ENCODE measurements around the gene SPIN3.
"Not testable (repeated sequence)": the region's sequence is repeated elsewhere in the genome, so short reads cannot be mapped to it uniquely, and the experiment has no call there.

Gene SPIN3

DNA sequence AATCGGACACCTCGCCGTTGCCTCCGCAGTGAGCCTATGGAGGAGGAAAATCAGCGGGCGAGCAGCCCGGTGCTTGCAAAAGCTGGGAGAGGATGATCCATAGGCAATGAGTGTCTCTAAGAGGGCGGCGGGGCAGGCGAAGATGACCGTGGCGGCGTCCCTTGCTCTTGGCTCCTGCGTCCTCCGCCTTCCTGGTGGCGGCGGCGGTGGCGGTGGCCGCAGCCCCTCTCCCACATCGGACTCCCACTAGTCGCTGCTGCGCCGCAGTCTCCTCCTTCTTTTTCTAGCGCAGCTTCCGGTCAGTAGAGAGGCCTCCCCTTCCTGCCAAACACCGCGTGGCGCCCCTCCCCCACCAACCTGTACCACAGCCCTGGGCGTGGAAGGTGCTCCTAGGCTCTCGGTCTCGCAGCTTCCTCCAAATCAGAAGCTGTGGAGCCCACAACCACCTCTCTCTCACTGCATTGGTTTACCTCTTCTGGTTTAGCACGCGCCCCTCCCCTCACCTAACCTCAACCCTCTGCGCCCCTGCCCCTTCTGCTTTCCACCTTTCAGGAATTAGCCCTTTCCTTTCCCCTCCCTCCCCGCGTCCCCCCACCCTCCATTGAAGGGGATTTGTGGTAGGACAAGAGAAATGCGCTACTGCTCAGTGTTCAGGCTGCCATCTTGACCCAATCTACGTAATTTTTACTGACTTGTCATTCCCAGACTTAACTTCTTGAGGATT is at the start of gene SPIN3:
Gene SPIN3, minus strand, starts transcription at position 271 of the 724 bp plus-strand sequence. CDS start 594 bp downstream, outside the sequence.
- peak; percentile 67 for DNase-seq (ENCODE audit: low spot score)

DNA sequence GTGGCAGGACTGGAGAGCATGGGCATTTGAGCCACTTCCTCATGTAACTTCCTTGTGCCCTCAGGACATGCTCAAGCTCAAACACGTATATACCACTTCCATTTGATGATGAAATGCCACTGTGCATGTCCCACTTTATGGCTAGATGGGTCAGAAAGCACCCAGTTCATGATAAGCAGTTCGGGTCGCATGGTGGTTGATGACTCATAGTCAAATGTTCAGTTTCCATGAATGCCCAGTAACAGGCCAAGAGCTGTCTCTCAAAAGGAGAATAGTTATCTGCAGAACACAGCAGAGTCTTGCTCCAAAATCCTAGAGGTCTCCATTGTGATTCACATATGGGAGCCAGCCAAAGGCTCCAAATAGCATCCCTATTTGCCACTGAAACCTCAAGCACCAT is 48.9 kb upstream of the SPIN3 start:
- DNase-seq (ENCODE audit: low spot score) = no peak

DNA sequence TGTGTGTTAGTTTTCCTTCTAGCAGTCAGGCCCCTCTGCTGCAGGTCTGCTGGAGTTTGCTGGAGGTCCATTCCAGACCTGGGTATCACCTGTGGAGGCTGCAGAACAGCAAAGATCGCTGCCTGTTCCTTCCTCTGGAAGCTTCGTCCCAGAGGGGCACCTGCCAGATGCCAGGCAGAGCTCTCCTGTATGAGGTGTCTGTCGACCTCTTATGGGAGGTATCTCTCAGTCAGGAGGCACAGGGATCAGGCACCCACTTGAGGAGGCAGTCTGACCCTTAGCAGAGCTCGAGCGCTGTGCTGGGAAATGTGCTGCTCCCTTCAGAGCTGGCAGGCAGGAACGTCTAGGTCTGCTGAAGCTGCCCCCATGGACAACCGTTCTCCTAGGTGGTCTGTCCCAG is 41.9 kb upstream of the SPIN3 start:
- DNase-seq (ENCODE audit: low spot score) = not testable (repeated sequence)

DNA sequence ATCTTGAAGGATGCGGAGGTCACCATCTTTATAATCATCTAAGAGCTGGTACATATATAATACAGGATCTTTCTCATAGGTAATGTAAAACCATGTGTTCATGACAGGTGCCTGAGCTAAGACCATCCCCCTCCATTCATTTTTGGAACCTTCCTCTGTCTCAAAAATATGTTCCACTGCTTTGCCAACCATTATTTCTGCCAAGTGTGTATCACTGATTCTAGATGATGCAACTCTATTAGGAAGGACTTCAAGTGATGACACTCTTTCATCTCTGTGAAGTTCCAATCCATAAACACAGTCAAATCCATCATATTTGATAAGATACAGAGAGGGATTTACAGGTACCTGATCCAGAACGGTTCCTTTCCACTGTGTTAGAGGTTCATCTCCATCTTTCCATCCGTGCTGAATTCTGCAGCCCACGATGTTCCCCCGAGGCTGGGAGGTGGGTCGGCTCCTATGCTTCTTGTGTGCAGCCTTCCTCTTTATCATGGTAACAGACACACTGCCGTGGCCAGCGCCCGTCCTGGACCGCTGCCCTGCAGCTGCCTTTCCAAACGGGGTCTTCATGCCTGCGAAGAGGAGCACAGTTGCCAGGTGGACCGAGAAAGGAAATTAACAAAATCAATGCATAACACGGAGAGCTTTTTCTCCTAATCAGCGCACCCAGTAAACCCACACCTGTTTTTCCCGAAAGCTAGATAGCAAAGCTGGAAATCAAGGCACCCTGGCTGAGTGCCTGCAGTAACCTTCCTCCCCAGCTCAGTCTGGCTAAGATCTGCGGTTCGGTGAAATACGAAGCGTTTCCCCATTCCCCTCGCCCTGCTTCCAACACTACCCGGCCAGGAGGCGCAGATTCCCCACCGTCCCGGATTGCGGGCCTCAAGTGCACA is 718 bp downstream of the SPIN3 start:
- DNase-seq (ENCODE audit: low spot score) = no peak

DNA sequence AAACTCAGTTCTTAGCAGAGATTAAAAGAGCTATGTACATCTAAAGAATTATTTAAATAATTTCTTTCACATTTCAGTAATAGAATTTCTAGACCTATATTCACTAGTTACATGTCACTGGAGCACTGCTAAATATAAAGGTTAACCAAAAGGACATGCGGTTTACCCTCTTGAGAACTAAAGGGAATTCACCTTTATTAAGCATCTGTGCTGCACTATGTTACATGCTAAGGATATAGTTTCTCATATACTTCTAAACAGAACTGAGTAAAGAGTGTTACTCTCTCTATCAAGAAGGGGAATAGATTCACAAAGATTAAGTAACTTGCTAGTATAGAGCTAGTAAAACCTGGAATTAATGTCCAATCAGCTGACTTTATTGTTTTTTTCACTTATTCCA is 7.6 kb downstream of the SPIN3 start:
- no peak for DNase-seq (ENCODE audit: low spot score)

DNA sequence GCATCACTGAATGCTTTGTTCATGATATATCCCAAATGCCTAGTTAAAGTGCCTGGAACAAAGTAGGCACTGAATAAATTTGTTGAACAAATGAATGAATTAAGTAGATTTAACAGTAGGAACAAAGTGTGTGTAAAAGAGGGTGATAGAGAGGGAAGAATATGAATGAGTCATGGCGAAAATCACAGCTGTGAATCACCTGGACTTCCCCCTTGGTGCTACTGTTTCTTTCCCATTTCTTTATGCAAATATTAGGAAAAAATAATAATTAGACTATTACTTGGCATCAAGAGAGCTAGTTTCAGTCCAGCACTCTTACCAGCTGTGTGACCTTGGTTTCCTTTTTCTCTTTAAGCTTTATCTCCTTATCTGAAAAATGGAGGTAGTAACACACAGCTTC is 9.2 kb downstream of the SPIN3 start:
- DNase-seq (ENCODE audit: low spot score) = no peak

DNA sequence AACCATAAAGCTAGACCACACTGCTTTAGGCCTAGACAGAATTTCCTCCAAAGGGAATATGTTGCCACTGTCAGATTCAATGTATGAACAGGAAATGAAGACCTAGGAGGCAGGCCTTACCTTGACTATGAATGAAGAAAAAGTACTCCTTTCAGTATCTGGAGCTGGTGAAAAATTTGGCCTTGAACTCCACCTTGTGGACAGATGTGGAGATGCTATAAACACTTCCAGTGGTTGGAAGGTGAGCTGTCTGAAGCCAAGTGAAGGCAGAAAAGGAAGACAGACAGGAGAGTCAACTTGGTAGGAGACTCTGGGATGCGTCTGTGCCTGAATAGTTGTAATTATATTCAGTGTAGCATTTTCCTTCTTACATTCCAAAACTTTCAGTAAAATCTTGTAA is 17.2 kb downstream of the SPIN3 start:
- DNase-seq (ENCODE audit: low spot score) = peak; percentile 65

DNA sequence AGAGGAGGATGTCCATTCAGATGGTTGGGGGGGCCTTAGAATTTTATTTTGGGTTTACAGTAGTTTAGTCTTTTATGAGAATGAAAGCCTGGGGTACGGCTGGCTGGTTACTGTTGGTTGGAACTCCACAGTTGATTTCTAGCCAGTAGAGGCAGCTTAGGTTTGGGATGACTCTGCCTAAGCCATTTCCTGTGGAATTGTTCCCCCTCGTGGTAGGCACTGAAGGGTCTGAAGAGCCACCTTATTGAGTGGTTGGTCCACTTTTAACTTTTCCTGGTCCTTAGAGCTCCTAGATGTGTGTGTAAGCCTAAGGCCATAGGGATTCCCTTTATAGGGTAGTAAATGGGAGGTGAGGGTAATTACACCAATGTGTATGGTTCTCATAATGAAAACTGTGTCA is 19.7 kb downstream of the SPIN3 start:
- DNase-seq (ENCODE audit: low spot score) = no peak

DNA sequence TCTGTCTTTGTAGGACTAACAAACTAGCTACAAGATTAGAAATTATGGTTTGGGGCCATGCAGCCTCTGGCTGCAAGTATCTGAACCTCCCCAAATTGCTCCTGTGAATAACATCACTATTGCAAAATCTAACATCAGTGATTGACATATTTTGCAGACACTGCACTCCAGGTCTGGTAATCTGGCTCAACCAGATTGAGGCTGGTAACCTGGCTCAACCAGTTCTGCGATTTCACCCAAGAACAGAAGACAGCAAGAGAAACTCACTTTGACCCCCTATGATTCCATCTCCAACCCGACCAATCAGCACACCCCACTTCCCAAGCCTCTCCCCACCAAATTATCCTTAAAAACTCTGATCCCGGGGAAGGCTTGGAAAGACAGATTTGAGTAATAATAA is 20.9 kb downstream of the SPIN3 start:
- DNase-seq (ENCODE audit: low spot score) = no peak

DNA sequence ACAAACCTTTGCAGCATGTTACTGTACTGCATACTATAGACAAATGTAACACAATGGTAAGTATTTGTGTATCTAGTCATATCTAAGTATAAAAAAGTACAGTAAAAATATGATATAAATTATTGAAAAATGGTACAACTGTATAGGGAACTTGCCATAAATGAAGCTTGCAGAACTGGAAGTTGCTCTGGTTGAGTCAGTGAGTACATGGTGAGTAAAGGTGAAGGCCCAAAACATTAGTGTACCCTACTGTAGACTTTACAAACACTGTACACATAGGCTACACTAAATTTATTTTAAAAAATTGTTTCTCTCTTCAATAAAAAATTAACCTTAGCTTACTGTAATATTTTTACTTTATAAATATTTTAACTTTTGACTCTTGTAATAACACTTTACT is 25.8 kb downstream of the SPIN3 start:
- no peak for DNase-seq (ENCODE audit: low spot score)

DNA sequence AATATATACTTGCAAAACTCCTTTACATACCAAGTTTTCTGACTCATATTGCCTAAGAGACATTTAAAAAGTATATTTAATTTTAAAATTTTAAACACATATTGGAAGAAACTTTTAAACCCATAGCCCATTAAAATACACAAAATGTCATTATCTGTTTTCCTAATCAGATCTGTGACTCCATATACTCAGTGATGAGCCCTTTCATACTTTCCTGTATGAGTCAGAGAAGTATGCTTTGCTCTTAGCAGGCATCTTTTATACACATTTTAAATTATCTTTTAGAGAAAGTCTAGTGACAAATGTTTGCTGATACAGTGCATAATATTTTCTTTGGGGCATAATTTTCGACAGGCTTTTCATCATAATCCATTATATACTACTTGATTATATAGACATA is 26.4 kb downstream of the SPIN3 start:
- DNase-seq (ENCODE audit: low spot score) = no peak

DNA sequence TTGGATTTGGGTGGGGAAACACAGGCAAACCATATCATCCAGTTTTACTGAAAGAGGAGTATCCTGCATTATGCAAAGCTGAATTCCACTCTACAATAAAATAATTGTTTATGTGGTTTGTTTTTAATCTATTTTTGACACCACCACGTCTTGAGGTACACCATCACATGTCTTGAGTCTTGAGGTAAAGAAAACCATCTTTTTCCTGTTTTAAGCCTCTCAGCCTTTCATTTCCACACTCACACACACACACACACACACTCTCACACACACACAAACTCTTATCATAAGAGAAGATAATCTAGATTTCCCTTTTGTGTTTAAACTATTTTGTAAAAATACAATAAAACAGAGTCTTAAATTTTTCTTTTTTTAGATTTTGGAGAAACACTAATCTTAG is 32.0 kb downstream of the SPIN3 start:
- no peak for DNase-seq (ENCODE audit: low spot score)

DNA sequence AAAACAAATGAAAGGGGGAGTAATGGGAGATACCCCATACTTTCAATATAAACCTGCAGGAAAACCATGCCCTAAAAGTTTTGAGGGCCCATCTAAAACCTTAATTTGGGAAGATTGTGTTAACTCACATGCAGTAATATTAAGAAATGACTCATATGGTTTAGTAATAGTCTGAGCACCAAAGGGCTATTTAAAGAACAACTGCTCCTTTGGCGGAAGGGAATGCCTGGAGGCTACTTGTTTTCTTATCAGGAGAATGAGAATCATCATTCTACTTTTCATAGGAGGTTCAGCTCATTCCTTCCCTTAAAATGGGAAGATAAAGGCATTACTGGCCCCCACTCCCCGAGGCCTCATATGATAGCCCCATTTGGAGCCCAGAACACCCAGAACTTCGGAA is 47.6 kb downstream of the SPIN3 start:
- no peak for DNase-seq (ENCODE audit: low spot score)

DNA sequence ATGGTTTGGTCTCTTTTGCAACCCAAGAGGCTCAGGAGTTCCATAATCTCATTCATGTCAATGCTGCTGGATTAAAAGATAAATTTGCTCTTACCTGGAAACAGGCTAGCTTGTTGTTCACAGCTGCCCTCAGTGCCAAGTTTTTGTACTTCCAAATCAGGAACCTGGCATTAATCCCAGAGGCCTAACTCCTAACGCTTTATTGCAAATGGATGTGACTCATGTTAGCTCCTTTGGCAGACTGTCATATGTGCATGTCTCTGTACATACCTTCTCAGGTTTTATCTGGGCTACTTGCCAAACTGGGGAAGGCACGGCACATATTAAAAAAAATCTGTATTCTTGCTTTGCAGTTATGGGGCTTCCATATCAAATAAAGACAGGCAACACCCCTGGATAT is 49.1 kb downstream of the SPIN3 start:
- DNase-seq (ENCODE audit: low spot score) = not testable (repeated sequence)

DNA sequence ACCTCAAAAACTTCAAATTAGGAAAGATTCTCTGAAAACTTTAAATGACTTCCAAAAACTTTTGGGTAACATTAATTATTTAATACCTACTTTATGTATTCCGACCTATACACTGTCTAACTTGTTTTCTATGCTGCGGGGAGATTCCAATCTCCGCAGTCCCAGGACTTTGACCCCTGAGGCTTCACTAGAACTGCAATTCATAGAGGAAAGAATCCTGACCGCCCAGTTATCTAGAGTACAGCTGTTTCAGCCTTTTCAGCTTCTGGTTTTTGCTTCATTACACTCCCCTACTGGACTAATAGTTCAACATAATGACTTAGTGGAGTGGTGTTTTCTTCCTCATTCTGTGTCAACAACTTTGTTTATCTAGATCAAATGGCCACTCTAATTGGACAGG is 50.1 kb downstream of the SPIN3 start:
- not testable (repeated sequence) for DNase-seq (ENCODE audit: low spot score)

DNA sequence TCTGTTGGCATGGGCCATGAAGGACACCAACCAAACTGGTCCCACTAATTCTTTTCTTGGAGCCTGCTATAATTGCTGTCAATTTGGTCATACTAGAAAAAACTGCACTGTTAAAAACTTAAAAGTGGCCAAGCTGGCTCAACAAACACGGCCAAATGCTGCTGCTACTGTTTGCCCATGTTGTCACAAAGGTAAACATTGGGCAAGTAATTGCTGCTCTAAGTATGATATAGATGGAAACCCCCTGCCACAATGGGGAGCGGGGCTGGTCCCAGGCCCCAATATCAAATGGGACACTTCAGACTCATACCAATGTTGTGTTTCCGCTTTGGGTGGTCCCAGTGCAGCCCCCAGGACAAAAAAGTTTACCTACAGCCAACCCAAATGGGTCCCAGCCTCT is 52.1 kb downstream of the SPIN3 start:
- DNase-seq (ENCODE audit: low spot score) = no peak

Measured in activated CD4-positive, alpha-beta T cell treated with anti-CD3 and anti-CD28 coated beads, Interleukin-2, Interleukin-4, amounts not matched to agents 100 ng/mL and 50 ng/mL, durations not matched to agents 16 hours and 8 hours (primary cell).